ENCODE measurements around the gene SULT2B1.

DNA sequence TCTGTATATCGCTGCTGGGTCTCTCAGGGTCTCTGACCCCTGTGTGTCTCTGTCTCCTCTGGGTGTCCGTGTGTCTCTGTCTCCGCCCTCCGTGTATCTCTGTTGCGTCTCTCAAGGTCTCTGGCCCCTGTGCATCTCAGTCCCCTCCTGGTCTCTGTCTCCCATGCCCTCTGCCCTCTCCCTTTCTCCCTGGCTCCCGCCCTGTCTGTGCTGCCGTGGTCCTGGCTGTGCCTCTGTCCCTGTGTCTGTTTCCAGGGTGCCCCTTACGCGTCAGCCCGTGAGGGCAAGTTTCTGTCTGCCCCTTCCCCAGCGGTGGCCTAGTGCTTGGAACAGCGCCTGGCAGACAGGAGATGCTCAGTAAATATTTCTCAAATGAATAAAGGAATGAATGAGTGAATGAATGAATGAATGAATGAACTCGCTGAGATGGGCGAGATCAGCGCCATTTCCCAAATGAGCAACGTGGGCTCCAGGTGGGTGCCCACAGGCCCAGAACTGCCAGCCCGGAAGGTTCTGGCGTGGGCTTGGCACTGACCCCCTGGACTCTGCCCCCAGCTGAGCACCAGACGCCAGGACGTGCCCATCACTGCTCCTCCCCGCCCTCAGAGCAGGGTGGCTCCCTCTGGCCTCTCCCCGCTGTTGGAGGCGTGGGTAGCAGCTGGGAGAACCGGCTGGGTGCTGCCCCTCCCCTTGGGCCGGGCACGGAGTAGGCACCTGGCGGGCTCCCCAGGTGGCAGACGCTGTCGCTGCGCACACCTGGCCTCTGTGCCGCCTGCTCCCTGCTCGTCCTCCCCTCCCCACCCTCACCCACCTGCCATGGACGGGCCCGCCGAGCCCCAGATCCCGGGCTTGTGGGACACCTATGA, at the start of gene SULT2B1:
- no peak for TF ChIP-seq POLR2A (IDR thresholded peaks at IDR 0.05; ENCODE audit: low read depth)
- TF ChIP-seq, protein P1, sequence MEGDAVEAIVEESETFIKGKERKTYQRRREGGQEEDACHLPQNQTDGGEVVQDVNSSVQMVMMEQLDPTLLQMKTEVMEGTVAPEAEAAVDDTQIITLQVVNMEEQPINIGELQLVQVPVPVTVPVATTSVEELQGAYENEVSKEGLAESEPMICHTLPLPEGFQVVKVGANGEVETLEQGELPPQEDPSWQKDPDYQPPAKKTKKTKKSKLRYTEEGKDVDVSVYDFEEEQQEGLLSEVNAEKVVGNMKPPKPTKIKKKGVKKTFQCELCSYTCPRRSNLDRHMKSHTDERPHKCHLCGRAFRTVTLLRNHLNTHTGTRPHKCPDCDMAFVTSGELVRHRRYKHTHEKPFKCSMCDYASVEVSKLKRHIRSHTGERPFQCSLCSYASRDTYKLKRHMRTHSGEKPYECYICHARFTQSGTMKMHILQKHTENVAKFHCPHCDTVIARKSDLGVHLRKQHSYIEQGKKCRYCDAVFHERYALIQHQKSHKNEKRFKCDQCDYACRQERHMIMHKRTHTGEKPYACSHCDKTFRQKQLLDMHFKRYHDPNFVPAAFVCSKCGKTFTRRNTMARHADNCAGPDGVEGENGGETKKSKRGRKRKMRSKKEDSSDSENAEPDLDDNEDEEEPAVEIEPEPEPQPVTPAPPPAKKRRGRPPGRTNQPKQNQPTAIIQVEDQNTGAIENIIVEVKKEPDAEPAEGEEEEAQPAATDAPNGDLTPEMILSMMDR (IDR thresholded peaks at IDR 0.05): no peak

All from esophagus muscularis mucosa (tissue), 3 donors.